Amniotic stem cell (primary cell): Measurements from ENCODE around the gene IPPK.
"Not testable (repeated sequence)": the region's sequence is repeated elsewhere in the genome, so short reads cannot be mapped to it uniquely, and the experiment has no call there.

Experiments used
- DNase-seq: peaks from one replicate; lab custom pipeline; 2025; lab: John Stamatoyannopoulos, UW

Gene IPPK

GRCh38 chr9:92637326-92637725 lies 32.6 kb downstream of the IPPK start:
- DNase-seq, result no peak

- no peak for DNase-seq
Observed at GRCh38 chr9:92636627-92637026, 33.3 kb downstream of the IPPK start.

- no peak for DNase-seq
Observed at GRCh38 chr9:92635760-92636159, 34.2 kb downstream of the IPPK start.

GRCh38 chr9:92634712-92635605 lies 35.0 kb downstream of the IPPK start:
- peak; percentile 12 for DNase-seq

- DNase-seq, result no peak
Observed at GRCh38 chr9:92633614-92634278, 36.2 kb downstream of the IPPK start.

- DNase-seq, result no peak
Observed at GRCh38 chr9:92632641-92633040, 37.3 kb downstream of the IPPK start.

- DNase-seq, result no peak
Observed at GRCh38 chr9:92631452-92632343, 38.2 kb downstream of the IPPK start.

- DNase-seq, result no peak
Observed at GRCh38 chr9:92627651-92628050, 42.3 kb downstream of the IPPK start.

- no peak for DNase-seq
Observed at GRCh38 chr9:92626484-92626883, 43.4 kb downstream of the IPPK start.

GRCh38 chr9:92623936-92624335 lies 46.0 kb downstream of the IPPK start:
- DNase-seq, result not testable (repeated sequence)

GRCh38 chr9:92620845-92621244 lies 49.1 kb downstream of the IPPK start:
- no peak for DNase-seq

GRCh38 chr9:92619601-92620300 lies 50.2 kb downstream of the IPPK start:
- no peak for DNase-seq

GRCh38 chr9:92618633-92619225 lies 51.2 kb downstream of the IPPK start:
- DNase-seq, result no peak

- DNase-seq, result no peak
Observed at GRCh38 chr9:92617951-92618510, 51.9 kb downstream of the IPPK start.

GRCh38 chr9:92617195-92617813 lies 52.6 kb downstream of the IPPK start:
- no peak for DNase-seq

- no peak for DNase-seq
Observed at GRCh38 chr9:92616655-92617111, 53.2 kb downstream of the IPPK start.

GRCh38 chr9:92616199-92616641 lies 53.7 kb downstream of the IPPK start:
- DNase-seq, result no peak

- DNase-seq, result no peak
Observed at GRCh38 chr9:92615790-92616189, 54.1 kb downstream of the IPPK start.

GRCh38 chr9:92614763-92615461 lies 55.0 kb downstream of the IPPK start:
- no peak for DNase-seq

GRCh38 chr9:92614123-92614510 lies 55.8 kb downstream of the IPPK start:
- no peak for DNase-seq
